Measurements from ENCODE around the gene MYO5A.

DNA sequence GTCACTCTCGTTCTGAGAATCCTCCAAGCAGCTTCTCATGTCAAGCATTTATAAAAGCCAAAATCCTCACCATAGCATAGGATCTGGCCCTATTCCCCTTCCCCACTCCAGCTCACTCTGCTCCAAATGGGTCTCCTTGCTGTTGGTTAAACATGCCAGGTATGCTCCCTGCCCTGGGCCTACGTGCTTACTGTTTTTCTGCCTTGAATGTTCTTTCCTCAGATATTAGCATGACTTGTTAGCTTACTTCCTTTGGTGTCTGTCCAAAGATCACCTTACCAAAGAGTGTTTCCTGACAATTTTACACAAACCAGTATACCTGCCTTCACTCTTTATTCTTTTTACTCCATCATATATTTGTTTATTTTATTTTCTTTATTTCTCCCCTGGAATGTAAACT lies 200.0 kb downstream of the MYO5A start:
- TF ChIP-seq, protein P1, sequence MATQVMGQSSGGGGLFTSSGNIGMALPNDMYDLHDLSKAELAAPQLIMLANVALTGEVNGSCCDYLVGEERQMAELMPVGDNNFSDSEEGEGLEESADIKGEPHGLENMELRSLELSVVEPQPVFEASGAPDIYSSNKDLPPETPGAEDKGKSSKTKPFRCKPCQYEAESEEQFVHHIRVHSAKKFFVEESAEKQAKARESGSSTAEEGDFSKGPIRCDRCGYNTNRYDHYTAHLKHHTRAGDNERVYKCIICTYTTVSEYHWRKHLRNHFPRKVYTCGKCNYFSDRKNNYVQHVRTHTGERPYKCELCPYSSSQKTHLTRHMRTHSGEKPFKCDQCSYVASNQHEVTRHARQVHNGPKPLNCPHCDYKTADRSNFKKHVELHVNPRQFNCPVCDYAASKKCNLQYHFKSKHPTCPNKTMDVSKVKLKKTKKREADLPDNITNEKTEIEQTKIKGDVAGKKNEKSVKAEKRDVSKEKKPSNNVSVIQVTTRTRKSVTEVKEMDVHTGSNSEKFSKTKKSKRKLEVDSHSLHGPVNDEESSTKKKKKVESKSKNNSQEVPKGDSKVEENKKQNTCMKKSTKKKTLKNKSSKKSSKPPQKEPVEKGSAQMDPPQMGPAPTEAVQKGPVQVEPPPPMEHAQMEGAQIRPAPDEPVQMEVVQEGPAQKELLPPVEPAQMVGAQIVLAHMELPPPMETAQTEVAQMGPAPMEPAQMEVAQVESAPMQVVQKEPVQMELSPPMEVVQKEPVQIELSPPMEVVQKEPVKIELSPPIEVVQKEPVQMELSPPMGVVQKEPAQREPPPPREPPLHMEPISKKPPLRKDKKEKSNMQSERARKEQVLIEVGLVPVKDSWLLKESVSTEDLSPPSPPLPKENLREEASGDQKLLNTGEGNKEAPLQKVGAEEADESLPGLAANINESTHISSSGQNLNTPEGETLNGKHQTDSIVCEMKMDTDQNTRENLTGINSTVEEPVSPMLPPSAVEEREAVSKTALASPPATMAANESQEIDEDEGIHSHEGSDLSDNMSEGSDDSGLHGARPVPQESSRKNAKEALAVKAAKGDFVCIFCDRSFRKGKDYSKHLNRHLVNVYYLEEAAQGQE (IDR thresholded peaks at IDR 0.05; ENCODE audit: insufficient read depth in 1 of 2, low read depth in 2 of 2, low read length in 2 of 2), result no peak
- no peak for TF ChIP-seq POLR2AphosphoS5 (IDR thresholded peaks at IDR 0.05; ENCODE audit: low read depth, low read length)
- TF ChIP-seq SIN3A (IDR thresholded peaks at IDR 0.05; ENCODE audit: borderline replicate concordance, insufficient read depth, low read length), result no peak
- no peak for TF ChIP-seq TAF1 (IDR thresholded peaks at IDR 0.05; ENCODE audit: borderline replicate concordance, insufficient read depth, low read length)
- no peak for TF ChIP-seq FOXP2 (optimal IDR thresholded peaks at IDR 0.05; ENCODE audit: borderline replicate concordance, extremely low read depth, extremely low read length, insufficient read depth)

Measured in PFSK-1 (cell line).